ENCODE data around the gene DOCK6.

The DOCK6 gene, protein sequence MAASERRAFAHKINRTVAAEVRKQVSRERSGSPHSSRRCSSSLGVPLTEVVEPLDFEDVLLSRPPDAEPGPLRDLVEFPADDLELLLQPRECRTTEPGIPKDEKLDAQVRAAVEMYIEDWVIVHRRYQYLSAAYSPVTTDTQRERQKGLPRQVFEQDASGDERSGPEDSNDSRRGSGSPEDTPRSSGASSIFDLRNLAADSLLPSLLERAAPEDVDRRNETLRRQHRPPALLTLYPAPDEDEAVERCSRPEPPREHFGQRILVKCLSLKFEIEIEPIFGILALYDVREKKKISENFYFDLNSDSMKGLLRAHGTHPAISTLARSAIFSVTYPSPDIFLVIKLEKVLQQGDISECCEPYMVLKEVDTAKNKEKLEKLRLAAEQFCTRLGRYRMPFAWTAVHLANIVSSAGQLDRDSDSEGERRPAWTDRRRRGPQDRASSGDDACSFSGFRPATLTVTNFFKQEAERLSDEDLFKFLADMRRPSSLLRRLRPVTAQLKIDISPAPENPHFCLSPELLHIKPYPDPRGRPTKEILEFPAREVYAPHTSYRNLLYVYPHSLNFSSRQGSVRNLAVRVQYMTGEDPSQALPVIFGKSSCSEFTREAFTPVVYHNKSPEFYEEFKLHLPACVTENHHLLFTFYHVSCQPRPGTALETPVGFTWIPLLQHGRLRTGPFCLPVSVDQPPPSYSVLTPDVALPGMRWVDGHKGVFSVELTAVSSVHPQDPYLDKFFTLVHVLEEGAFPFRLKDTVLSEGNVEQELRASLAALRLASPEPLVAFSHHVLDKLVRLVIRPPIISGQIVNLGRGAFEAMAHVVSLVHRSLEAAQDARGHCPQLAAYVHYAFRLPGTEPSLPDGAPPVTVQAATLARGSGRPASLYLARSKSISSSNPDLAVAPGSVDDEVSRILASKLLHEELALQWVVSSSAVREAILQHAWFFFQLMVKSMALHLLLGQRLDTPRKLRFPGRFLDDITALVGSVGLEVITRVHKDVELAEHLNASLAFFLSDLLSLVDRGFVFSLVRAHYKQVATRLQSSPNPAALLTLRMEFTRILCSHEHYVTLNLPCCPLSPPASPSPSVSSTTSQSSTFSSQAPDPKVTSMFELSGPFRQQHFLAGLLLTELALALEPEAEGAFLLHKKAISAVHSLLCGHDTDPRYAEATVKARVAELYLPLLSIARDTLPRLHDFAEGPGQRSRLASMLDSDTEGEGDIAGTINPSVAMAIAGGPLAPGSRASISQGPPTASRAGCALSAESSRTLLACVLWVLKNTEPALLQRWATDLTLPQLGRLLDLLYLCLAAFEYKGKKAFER (N-terminal part only)

DNA sequence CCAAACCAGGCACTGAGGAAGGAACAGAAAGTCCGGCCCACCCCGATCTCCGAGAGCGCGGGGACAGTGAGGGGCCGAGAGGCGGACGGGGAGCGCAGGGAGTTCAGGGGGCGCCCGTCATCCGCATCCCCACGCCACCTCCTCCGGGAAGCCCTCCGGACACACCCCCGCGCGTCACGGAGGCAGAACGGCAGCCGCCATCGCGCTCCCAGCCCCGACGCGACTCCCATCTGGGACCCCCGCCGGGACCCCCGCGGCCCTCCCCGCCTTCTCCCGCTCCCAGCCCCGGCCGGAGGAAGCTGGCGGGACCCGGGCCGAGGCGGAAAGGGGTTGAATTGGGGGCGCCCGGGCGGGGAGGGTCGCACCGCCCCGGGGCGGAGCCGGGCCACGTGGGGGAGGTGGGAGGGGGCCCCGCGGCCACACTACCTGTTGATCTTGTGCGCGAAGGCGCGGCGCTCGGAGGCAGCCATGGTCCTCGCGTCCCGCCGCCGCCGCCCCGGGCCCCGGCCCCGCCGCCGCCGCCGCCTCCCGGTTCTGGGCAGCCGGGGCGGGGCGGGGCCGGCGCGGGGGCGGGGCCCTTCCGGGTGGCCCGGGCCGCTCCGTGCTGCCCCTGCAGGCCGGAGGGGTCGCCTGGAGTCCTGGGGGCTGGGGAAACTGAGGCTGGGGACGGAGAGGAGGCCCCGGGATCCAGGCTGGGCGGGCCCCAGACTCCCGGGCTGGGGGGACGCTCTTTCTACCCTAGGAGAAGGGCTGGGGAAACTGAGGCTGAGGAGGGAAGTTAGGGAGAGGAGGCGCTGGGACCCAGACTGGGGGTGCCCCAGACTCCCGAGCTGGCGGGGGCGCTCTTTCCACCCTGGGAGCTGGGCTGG lies at the start of gene DOCK6:
Gene DOCK6 (minus strand): TSS at position 554 of the 869 bp plus-strand sequence. CDS start 84 bp downstream, at position 470.
- in situ Hi-C loops (cut with HindIII; ENCODE audit: low sequenced_read_pairs), result no loop called here

DNA sequence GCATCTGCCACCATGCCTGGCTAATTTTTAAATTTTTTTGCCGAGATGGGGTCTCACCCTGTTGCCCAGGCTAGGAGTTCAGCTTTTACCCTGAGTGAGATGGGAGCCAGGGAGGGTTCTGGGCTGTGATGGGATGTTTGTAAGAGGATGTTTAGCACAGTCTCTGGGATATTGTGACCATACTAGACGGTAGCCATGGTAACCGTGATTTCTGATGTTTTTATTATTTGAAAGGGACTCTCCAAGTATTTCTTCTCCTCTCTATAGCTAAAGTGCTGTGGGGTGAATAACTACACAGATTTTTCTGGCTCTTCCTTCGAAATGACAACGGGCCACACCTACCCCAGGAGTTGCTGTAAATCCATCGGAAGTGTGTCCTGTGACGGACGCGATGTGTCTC lies 44.0 kb upstream of the DOCK6 start:
- in situ Hi-C loops (cut with HindIII; ENCODE audit: low sequenced_read_pairs), result loop anchor here (25.0 kb wide), 1 partner anchor 256 kb away; the partner anchor contains the start of gene ELOF1

DNA sequence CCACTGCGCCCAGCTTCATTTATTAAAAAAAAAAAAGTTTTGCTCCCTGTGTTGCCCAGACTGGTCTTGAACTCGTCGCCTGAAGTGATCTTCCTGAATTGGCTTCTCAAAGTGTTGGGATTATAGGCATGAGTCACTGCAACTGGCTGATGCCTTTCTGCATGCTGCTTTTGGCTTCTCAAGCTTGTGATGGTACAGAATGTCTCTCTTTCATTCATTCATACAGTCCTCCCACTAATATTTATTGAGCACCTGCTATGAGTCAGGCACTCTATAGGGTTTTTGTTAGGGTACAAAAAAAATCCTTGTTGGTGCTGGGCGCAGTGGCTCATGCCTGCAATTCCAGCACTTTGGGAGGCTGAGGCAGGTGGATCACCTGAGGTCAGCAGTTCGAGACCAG lies 42.6 kb upstream of the DOCK6 start:
- in situ Hi-C loops (cut with HindIII; ENCODE audit: low sequenced_read_pairs), result loop anchor here (25.0 kb wide), 1 partner anchor 257 kb away; the partner anchor contains the start of gene ELOF1

DNA sequence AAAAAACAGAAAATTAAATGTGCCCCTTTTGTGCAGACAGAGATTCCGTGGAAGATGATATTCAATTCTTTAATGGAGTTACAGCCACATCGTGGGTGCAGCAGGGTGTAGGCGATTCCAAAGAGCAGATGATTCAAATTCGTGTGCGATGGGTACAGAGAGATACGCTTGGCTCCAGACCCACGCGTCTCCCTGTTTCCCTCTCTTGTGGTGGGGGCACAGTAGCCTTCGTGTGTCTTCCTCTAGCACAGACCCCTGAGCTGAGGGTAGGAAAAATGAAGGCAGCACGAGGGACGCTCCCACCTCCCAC lies 38.4 kb upstream of the DOCK6 start:
- in situ Hi-C loops (cut with HindIII; ENCODE audit: low sequenced_read_pairs), result loop anchor here (25.0 kb wide), 1 partner anchor 262 kb away; the partner anchor contains the start of gene ELOF1

DNA sequence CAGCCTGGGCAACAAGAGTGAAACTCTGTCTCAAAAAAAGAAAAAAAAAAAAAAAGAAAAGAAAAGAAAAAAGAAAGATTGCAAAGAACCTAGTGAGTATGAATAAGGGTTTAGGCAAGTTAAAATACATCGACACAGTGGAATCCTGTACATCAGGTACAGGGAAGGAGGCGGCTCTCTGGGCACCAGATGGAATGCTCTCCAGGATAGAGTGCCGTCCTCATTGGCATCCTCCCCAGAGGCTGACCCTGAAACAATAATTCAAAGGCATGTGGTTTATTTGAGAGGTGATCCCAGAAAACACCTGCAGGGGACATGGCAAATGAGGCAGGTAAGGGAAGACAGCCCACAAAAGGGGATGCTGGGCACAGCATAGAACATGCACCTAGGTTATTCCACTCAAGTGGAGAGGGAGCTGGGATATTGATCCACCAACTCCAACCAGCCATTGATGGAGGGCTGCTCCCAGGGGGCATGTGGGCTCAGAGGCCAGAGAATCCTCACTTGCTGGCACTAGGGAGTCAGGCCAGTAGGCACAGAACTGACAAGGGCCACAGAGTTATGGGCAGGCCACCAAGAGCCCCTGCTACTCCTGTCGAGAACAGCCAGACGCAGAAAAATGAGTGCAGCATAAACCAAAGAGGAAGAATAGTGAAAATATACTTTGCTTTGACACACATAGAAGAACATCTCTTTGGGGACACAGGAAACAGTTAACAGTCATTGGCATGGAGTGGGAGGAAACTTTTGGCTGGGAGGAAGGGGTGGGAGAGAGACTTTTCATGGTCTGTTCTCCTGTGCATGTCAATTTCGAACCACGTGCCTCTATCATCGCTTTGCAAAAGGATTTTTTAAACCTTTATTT lies 37.9 kb upstream of the DOCK6 start:
- in situ Hi-C loops (cut with HindIII; ENCODE audit: low sequenced_read_pairs), result loop anchor here (25.0 kb wide), 1 partner anchor 262 kb away; the partner anchor contains the start of gene ELOF1

DNA sequence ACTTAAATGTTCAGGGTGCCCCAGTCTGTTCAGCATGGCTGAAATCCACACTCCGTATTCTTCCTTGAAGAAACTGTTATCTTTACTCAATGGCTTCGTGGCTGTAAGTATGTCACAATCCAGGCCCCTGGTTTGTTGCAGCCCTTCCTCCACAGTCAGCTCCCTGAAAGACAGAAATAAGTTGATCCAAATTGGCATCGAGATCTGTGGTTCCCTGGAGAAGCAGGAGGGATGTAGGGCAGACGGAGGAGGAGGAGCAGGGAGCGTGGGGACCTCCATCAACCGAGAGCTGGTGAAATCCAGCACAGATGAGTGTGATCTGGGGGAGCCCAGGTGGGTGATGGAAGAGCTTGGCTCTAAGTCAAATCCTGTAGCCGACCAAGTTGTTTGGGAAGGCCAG lies 33.9 kb upstream of the DOCK6 start:
- in situ Hi-C loops (cut with HindIII; ENCODE audit: low sequenced_read_pairs), result no loop called here

DNA sequence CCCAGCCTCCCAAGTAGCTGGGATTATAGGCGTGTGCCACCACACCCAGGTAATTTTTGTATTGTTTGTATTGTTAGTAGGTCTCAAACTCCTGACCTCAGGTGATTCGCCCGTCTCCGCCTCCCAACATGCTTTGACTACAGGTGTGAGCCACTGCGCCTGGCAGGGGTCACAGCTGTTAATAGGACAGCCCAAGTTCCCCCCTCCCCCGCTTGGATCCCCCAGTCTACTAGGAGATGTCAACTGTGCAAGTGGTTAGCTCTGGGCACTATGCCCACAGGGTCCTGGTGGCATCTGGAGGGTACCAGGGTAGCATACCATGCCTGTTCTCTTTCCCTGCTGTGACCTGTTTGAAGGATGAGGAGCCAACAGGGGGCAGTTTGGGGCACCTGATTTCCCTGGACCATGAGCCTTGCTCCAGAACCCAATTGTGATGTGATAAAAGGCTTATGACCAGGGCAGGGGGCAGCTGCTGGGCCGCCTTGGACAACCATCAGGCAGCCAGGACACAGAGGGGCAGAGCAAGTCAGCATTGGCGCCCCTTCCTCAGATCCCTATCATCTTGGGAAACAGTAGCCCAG lies 33.4 kb upstream of the DOCK6 start, which contains the start of gene TSPAN16:
Gene TSPAN16 (plus strand): TSS at position 496 of the 581 bp plus-strand sequence. CDS start 138 bp downstream, outside the sequence.
- in situ Hi-C loops (cut with HindIII; ENCODE audit: low sequenced_read_pairs), result no loop called here

DNA sequence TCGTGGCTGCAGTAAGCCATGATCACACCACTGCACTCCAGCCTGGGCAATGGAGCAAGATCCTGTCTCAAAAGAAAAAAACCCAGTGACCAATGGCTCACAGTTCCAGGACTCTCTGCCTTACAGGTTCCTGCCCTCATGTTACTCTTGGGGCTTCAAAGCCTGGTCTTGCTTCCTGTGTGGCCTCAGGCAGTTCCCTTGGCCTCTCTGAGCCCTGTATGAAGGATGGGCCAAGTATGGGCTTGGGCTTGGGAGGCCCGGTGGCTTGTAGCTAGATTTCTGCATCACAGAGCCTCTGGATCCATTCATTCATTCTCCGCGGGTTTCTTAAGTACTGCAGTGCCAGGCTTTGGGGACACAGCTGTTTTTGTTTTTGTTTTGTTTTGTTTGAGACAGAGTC lies 32.9 kb upstream of the DOCK6 start:
- in situ Hi-C loops (cut with HindIII; ENCODE audit: low sequenced_read_pairs), result no loop called here

DNA sequence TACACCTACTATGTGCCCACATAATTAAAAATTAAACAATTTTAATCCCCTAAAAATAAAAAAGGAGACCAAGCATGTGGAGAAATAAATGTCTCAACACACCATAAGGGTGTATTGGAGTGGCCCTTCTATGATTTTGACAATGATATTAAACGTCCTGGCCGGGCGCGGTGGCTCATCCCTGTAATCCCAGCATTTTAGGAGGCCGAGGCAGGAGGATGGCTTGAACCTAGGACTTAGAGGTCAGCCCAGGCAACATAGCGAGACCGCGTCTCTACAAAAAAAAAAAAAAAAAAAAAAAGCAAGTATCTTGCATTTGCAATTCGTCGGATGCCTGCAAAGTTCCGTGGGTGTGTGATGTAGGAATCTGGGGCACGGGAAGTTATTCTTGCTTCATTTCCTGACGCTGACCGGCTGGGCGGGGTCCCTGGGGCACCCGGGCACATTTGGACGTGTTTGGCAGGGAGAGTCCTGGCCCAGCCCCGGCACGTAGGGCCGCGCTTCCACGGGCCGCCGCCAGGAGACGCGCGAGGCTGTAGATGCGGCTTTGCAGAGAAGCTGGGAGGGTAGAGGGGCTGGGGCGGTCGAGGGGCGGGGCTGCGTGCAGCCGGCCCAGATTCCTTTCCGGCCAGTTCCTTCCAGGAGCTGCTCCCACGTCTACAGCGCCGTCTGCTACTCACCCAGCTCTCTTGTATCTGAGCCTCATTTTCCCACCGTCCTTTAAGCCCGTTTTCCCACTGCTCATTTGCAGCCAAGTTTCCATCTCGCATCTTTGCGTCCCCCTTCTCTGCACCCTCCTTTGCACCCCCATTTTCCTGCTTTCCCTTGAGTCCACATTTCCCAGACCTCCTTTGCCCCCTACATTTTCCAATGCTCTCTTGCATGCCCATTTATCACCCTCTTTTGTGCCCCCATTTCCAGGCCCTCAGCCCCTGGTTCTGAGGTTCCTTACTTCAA lies 31.4 kb upstream of the DOCK6 start:
- in situ Hi-C loops (cut with HindIII; ENCODE audit: low sequenced_read_pairs), result no loop called here

DNA sequence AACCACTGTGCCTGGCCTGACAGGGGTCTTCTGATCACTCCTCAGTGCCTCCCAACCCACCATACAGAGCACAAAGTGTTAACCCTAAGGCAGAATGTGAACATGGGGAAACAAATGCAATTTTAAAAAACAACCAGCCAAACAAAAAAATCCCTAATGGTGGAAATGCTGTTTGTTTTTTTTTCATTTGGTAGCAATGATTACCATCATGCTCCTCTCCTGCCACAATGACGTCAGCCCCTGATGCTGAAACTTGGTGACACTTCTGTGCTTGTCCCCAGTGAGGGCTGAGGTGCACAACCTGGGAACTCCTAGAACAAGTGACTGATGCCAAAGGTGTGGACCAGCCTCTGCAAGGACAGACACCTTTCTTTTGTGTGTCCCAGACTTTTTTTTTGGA lies 29.7 kb upstream of the DOCK6 start:
- in situ Hi-C loops (cut with HindIII; ENCODE audit: low sequenced_read_pairs), result no loop called here

DNA sequence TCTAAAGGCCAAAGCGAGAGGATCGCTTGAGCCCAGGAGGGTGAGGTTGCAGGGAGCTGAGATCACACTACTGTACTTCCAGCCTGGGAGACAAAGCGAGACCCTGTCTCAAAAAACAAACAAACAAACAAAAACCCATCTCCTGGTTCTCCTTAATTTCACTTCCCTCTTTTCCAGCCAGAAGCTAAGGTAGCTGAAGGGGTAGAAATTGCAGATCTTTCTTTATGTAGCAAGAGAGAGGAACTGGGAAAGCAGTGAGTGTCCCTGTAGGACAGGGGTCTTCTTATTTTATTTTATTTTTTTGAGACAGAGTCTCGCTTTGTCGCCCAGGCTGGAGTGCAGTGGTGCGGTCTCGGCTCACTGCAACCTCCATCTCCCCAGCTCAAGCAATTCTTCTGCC lies 29.1 kb upstream of the DOCK6 start:
- in situ Hi-C loops (cut with HindIII; ENCODE audit: low sequenced_read_pairs), result no loop called here

DNA sequence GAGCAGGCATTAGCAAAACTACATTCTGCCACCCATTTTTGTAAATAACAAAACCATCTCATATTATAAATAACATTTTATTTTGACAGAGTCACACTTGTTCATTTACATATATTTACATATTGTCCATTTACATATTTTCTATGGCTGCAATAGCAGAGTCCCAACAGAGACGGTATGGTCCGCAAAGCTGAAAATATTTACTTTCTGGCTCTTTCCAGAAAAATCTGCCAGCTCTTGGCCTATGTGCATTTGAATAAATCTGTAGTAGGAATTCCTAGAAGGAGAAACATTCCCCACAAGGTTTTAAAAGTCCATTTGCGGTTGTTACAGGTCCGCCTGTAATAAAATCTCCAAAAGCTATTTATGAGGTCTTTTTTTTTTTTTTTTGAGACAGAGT lies 27.9 kb upstream of the DOCK6 start:
- in situ Hi-C loops (cut with HindIII; ENCODE audit: low sequenced_read_pairs), result no loop called here

DNA sequence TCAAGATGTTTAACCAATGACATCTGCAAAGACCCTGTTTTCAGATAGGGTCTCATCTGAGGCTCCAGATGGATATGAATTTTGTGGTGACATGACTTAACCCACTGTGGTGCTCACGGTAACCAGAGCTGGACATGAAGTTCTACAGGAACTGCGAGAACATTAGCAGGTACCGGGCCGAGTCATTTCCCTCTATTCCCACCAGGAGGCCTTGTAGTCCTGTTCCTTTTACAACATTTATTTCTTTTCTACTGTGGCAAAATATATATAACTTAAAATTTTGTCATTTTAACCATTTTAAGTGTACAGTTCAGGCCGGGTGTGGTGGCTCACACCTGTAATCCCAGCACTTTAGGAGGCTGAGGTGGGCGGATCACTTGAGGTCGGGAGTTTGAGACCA lies 26.0 kb upstream of the DOCK6 start:
- in situ Hi-C loops (cut with HindIII; ENCODE audit: low sequenced_read_pairs), result no loop called here

DNA sequence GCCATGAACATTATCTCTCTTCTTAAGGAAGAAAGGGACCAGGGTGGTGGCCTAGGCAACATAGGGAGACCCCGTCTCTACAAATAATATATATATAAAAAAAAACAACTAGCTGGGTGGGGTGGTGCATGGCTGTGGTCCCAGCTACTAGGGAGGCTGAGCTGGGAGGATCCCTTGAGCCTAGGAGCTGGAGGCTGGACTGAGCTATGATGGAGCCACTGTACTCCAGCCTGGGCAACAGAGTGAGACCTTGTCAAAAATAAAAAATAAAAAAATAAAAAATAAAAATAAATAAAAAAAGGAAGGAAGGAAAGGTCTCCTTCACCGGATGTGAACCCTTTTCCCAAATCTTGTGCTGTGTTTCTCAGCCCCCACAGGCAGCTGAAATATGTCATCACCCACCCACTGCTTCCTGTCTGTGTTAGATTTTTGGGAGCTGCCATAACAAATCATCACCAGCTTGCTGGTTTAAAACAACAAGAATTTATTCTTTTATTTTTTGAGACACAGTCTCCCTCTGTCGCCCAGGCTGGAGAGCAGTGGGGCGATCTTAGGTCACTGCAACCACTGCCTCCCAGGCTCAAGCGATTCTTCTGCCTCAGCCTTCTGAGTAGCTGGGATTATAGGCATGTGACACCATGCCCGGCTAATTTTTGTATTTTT lies 24.1 kb upstream of the DOCK6 start:
- in situ Hi-C loops (cut with HindIII; ENCODE audit: low sequenced_read_pairs), result no loop called here

DNA sequence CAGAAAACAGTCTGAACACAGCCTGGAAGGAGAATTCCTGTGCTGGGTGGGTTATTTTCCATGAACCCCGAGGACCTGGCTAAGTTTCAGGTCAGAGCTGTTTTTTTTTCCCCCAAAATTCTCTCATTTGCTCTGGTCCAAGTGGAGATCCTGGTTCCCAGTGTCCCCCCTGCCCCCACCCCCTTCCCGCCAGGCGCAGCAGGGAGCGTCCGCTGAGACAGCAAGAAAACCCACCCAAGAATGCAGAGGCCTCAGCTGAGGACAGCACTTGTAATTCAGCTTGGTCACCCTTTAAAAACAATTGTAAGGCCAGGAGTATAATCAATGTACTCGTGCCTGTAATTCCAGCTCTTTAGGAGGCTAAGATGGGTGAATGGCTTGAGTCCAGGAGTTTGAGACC lies 22.2 kb upstream of the DOCK6 start:
- in situ Hi-C loops (cut with HindIII; ENCODE audit: low sequenced_read_pairs), result no loop called here

DNA sequence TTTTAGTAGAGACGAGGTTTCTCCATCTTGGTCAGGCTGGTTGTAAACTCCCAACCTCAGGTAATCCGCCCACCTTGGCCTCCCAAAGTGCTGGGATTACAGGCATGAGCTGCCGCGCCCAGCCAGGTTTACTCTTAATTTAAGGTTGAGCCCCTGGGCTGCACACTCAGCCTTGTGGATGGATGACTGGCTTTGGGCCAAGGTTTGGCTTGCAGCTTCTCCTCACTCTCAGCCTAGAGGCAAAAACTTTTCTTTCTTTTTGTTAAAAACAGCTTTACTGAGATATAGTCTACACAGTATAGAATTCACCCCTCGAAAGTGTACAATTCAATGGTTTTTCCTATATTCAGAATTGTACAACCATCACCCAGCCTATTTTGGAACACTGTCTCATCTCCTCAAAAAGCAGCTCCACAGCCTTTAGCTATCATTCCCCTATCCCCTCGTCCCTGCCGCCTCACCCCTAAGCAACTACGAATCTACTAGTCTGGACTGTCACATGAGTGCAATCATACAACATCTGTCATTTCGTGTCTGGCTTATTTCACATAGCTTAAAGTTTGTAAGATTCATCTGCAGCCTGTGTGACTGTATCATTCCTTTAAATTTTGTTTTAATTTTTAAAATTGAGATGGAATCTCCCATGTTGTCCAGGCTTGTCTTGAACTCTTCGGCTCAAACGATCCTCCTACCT lies 19.2 kb upstream of the DOCK6 start:
- in situ Hi-C loops (cut with HindIII; ENCODE audit: low sequenced_read_pairs), result no loop called here
